IMR-90 (cell line): ENCODE results near the gene CPLX1. TPM values are rescaled to one million over a fixed set of nuclear protein-coding genes. Genes with fewer than 3 reads are reported as not detected.

Source experiments
- ATAC-seq: fragments of 200-7000 bp; cut with Tn5 transposase; 2 replicates; pipeline ENCODE4 v1.9.1; 2020; ENCODE audit warnings: low read depth, mild to moderate bottlenecking, moderate library complexity
- BruUV-seq: library from RNA; stranded (reverse); fragments of 400-500 nt; replicated peaks from 2 replicates; lab custom pipeline; 2021; lab: Mats Ljungman, UMichigan
- CTCF ChIA-PET: fragments of 300-600 bp; formaldehyde crosslinking; extraction: SDS; loops from one replicate; lab custom pipeline; 2021; ENCODE audit warnings: antibody characterized with exemption; lab: Yijun Ruan, JAX
- POLR2A ChIA-PET: fragments of 300-600 bp; sonication (Branson Sonifier 250); formaldehyde crosslinking; loops from one replicate; lab custom pipeline; 2022; ENCODE audit warnings: antibody characterized with exemption; ENCODE audit not compliant: unreplicated experiment; lab: Charles Lee
- DNase-seq: peaks from one replicate; pipeline ENCODE4 v3.0.0; 2013
- H2AFZ ChIP-seq: replicated peaks from 2 replicates; pipeline ENCODE3; 2013; ENCODE audit warnings: low read length, mild to moderate bottlenecking; ENCODE audit not compliant: poor library complexity
- H2AK5ac ChIP-seq: 2 replicates; pipeline ENCODE4 v1.6.1; 2013; ENCODE audit warnings: low read depth, low read length, inconsistent platforms
- H2AK9ac ChIP-seq: replicated peaks from 2 replicates; pipeline ENCODE3; 2013; ENCODE audit warnings: mild to moderate bottlenecking, low read depth, low read length, moderate library complexity; ENCODE audit not compliant: poor library complexity
- H2BK120ac ChIP-seq: 2 replicates; pipeline ENCODE4 v1.6.1; 2013; ENCODE audit warnings: low read depth, low read length, inconsistent platforms
- H2BK15ac ChIP-seq: 3 replicates; pipeline ENCODE4 v1.6.1; 2013; ENCODE audit warnings: low read depth, low read length, inconsistent platforms
- H2BK20ac ChIP-seq: 2 replicates; pipeline ENCODE4 v1.6.1; 2013; ENCODE audit warnings: low read depth, mild to moderate bottlenecking, inconsistent platforms, low read length, moderate library complexity
- H2BK5ac ChIP-seq: 2 replicates; pipeline ENCODE4 v1.6.1; 2013; ENCODE audit warnings: mild to moderate bottlenecking, low read depth, low read length, inconsistent platforms; ENCODE audit not compliant: poor library complexity, severe bottlenecking
- H3K14ac ChIP-seq: replicated peaks from 2 replicates; pipeline ENCODE4 v1.6.1; 2013; ENCODE audit warnings: low read depth, low read length, inconsistent platforms
- H3K18ac ChIP-seq: 2 replicates; pipeline ENCODE4 v1.6.1; 2013; ENCODE audit warnings: low read depth, low read length, control low read depth
- H3K23ac ChIP-seq: 2 replicates; pipeline ENCODE4 v1.6.1; 2013; ENCODE audit warnings: low read depth, low read length, inconsistent platforms
- H3K27ac ChIP-seq: 2 replicates; pipeline ENCODE4 v1.5.1; 2013; ENCODE audit warnings: mild to moderate bottlenecking, control low read depth, low read length; ENCODE audit not compliant: insufficient read depth
- H3K27me3 ChIP-seq: 2 replicates; pipeline ENCODE4 v1.6.1; 2013; ENCODE audit warnings: low read length; ENCODE audit not compliant: control insufficient read depth, insufficient read depth
- H3K36me3 ChIP-seq: 2 replicates; pipeline ENCODE4 v1.6.1; 2013; ENCODE audit warnings: low read length, mixed read lengths; ENCODE audit not compliant: control insufficient read depth, insufficient read depth
- H3K4ac ChIP-seq: 2 replicates; pipeline ENCODE4 v1.6.1; 2013; ENCODE audit warnings: low read depth, low read length, inconsistent platforms
- H3K4me1 ChIP-seq: 2 replicates; pipeline ENCODE4 v1.6.1; 2013; ENCODE audit warnings: low read length, mixed read lengths; ENCODE audit not compliant: control insufficient read depth, insufficient read depth
- H3K4me2 ChIP-seq: 2 replicates; pipeline ENCODE4 v1.6.1; 2013; ENCODE audit warnings: low read depth, mild to moderate bottlenecking, control low read depth, low read length, moderate library complexity
- H3K4me3 ChIP-seq: 2 replicates; pipeline ENCODE4 v1.5.1; 2013; ENCODE audit warnings: low read depth, mild to moderate bottlenecking, control low read depth, low read length, moderate library complexity; ENCODE audit not compliant: insufficient read depth
- H3K56ac ChIP-seq: 2 replicates; pipeline ENCODE4 v1.6.1; 2013; ENCODE audit warnings: low read length, inconsistent platforms; ENCODE audit not compliant: insufficient read depth; ENCODE audit errors: extremely low read depth
- H3K79me1 ChIP-seq, 2 experiments: 2 replicates each; pipeline ENCODE4 v1.6.1; 2013; ENCODE audit warnings: low read length in 2 of 2, inconsistent platforms in 1 of 2, low read depth in 1 of 2
- H3K9ac ChIP-seq: 2 replicates; pipeline ENCODE4 v1.6.1; 2013; ENCODE audit warnings: low read depth, low read length, control low read depth
- H3K9me1 ChIP-seq: 2 replicates; pipeline ENCODE4 v1.6.1; 2013; ENCODE audit warnings: low read length, inconsistent platforms; ENCODE audit not compliant: insufficient read depth
- H3K9me3 ChIP-seq: 2 replicates; pipeline ENCODE4 v1.6.1; 2013; ENCODE audit warnings: low read length; ENCODE audit not compliant: control insufficient read depth, insufficient read depth
- H4K20me1 ChIP-seq: 2 replicates; pipeline ENCODE4 v1.6.1; 2013; ENCODE audit warnings: low read length, inconsistent platforms; ENCODE audit not compliant: insufficient read depth
- H4K5ac ChIP-seq: 2 replicates; pipeline ENCODE4 v1.6.1; 2013; ENCODE audit warnings: mild to moderate bottlenecking, low read depth, low read length, control low read depth
- H4K8ac ChIP-seq, 2 experiments: 2 replicates each; pipeline ENCODE4 v1.6.1; 2013; ENCODE audit warnings: low read depth in 2 of 2, low read length in 2 of 2, control low read depth in 1 of 2, inconsistent platforms in 1 of 2
- H4K91ac ChIP-seq: 2 replicates; pipeline ENCODE4 v1.6.1; 2013; ENCODE audit warnings: low read depth, low read length, inconsistent platforms; ENCODE audit not compliant: insufficient read depth
- MXI1 ChIP-seq: IDR thresholded peaks from 2 replicates; pipeline ENCODE4 v1.6.1; 2012; ENCODE audit warnings: low read depth, mild to moderate bottlenecking, low read length, moderate library complexity, borderline replicate concordance
- POLR2A ChIP-seq: IDR thresholded peaks from 2 replicates; pipeline ENCODE4 v1.6.1; 2012; ENCODE audit warnings: mild to moderate bottlenecking, low read depth, low read length
- SMC3 ChIP-seq: fragments of 150-350 bp; IDR thresholded peaks from 2 replicates; pipeline ENCODE4 v1.6.1; 2016; ENCODE audit warnings: low read depth, mild to moderate bottlenecking, antibody characterized with exemption, low read length, moderate library complexity
- WGBS, 2 experiments: methylation state at CpG; one replicate each; pipeline versions ENCODE4 v1.1.5 to v1.1.7; 2013; ENCODE audit warnings: missing lambda C conversion rate in 2 of 2; ENCODE audit not compliant: insufficient read length in 1 of 2; ENCODE audit errors: extremely low coverage in 2 of 2; 5-methylcytosine and 5-hydroxymethylcytosine counted together
- dilution Hi-C: fragments of 300-500 bp; cut with HindIII; formaldehyde crosslinking; loops from one replicate; pipeline ENCODE4 v1.14.3; 2018; ENCODE audit warnings: low sequenced_read_pairs; ENCODE audit not compliant: unreplicated experiment
- in situ Hi-C: fragments of 300-500 bp; cut with MboI; formaldehyde crosslinking; loops from 3 replicates; pipeline ENCODE4 v1.14.3; 2019; ENCODE audit warnings: low sequenced_read_pairs, inconsistent platforms, mixed read lengths
- intact Hi-C: fragments of 100-400 bp; cut with micrococcal nuclease; formaldehyde crosslinking; loops from 2 replicates; pipeline ENCODE4 v1.10.0; 2022
- polyA plus RNA-seq, 3 experiments: library from polyadenylated mRNA; depleted of rRNA; stranded (reverse); fragments of >200 nt; gene quantifications; 2 replicates each; pipeline ENCODE4 v1.2.3, GENCODE V29; 2012; ENCODE audit warnings: low replicate concordance in 1 of 3
- total RNA-seq: library from RNA; depleted of rRNA; stranded (reverse); fragments of >200 nt; gene quantifications from 2 replicates; pipeline ENCODE4 v1.2.3, GENCODE V29; 2012

Gene CPLX1
- total and polyA plus RNA-seq, 2 of the 4 experiments (the other 2 are of a cell fraction) = 0.05 TPM; not detected in 1

DNA sequence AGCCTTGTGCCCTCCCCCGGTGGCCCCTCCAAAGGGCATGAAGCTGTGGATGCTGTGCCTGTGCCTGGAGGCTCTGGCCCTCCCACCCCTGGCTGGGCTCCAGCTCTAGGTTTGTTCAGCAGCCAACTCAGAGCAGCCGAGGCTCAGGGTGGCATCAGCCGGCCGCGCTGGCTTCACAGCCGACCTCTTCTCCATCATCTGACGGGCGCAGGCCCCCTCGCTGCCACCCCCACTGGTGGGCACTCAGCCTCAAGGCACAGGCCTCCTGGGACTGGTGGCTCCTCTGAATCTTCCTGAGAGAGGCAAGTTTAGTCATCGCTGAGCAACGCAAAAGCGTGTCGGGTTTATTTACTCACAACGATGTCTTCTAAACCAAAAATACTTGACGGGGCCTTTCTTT is 74.3 kb downstream of the CPLX1 start:
- Histone ChIP-seq H2AFZ (no peak overlapping the region), H3K18ac (no peak overlapping the region), H4K5ac (no peak overlapping the region), H2AK9ac (peak overlapping the region; percentile 35), H2BK120ac (no peak overlapping the region), H2BK5ac (no peak overlapping the region), H3K56ac (no peak overlapping the region), H4K8ac (no peak overlapping the region), H3K9me3 (no peaks in the 10 kb centered on the region), H2BK20ac (no peak overlapping the region), H3K4me3 (no peak overlapping the region), H3K23ac (no peak overlapping the region), H3K9me1 (peaks cover 10% of the 10 kb centered on the region), H3K27ac (no peak overlapping the region), H3K4me1 (no peaks in the 10 kb centered on the region), H2AK5ac (no peak overlapping the region), H2BK15ac (no peak overlapping the region), H4K91ac (no peak overlapping the region), H3K79me1 (peaks cover 24 to 66% of the 10 kb centered on the region in 2 experiments), H3K4me2 (no peak overlapping the region), H3K36me3 (peaks cover 56% of the 10 kb centered on the region), H3K27me3 (no peaks in the 10 kb centered on the region), H3K4ac (no peak overlapping the region), H4K20me1 (peaks cover 49% of the 10 kb centered on the region), H3K9ac (no peak overlapping the region), H3K14ac (no peak overlapping the region)
- intact Hi-C loops (no loop called here), dilution Hi-C loops (no loop called here), in situ Hi-C loops (no loop called here)
- TF ChIP-seq MXI1 (no peak), SMC3 (no peak), POLR2A (no peak)
- CTCF ChIA-PET = interaction anchor here (1.7 kb wide), 1 partner anchor 10 kb away, joined by 5 read pairs; no protein-coding TSS in a partner anchor
- DNase-seq (no peak), ATAC-seq (peak; percentile 13; the same call in 1 of the 2 replicates)
- BruUV-seq = no TSS peak
- WGBS, 2 experiments = 75% methylated on average over 7 of the region's 15 CpGs; no CpG with 5 or more reads in 1 of the 2 experiments
- POLR2A ChIA-PET = no interaction called here
